Retinal pigment epithelial cell (primary cell): Measurements from ENCODE around the gene MAST1.

ENCODE experiments used
- DNase-seq: peaks from one replicate; pipeline ENCODE4 v3.0.0-alpha.2; 2010; ENCODE audit warnings: low read depth
- H3K4me3 ChIP-seq: 2 replicates; pipeline ENCODE4 v1.5.1; 2011; ENCODE audit warnings: mild to moderate bottlenecking, low read length, control low read depth, moderate library complexity
- TF ChIP-seq, protein P1 (sequence below): conservative IDR thresholded peaks from 2 replicates; pipeline ENCODE4 v1.5.1; 2011; ENCODE audit warnings: low read depth, low read length, control low read depth, inconsistent platforms

Gene MAST1

DNA sequence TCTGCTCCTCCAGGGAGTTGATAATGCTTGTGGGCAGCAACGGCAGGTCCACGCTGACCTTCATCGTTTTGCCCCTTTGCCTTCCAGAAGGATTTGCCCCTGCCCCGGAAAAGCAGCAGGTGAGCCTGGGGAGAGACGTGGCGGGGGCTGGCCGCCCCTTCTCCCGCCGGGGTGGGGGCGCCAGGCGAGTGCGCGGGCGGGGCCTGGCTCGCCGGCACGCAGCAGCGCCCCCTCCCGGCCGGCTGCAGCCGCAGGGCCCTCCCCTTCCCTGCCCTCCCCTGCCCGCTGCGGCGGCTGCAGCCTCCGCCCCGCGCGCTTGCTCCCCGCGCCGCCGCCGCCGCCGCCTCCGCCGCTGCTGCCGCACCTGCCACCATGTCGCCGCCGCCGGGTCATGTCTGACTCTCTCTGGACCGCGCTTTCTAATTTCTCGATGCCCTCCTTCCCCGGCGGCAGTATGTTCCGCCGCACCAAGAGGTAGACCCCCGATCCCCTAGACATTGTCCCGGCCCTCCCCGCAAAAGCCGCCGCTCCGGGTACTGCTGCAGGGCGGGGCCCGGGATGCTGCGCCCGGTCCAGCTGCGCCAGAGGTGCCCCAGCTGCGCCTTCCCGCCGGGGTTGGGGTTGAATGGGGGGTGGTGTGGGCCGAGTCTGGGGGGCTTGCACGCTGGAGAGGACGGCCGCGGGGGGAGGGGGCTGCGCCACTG, at the start of gene MAST1:
TSS of gene MAST1 (plus strand) at position 334 of the 704 bp plus-strand sequence. CDS start at position 392, 58 bp downstream.
- H3K4me3 ChIP-seq, result peak within 1 kb of the TSS; percentile 63
- DNase-seq, result no peak
- TF ChIP-seq, protein P1, sequence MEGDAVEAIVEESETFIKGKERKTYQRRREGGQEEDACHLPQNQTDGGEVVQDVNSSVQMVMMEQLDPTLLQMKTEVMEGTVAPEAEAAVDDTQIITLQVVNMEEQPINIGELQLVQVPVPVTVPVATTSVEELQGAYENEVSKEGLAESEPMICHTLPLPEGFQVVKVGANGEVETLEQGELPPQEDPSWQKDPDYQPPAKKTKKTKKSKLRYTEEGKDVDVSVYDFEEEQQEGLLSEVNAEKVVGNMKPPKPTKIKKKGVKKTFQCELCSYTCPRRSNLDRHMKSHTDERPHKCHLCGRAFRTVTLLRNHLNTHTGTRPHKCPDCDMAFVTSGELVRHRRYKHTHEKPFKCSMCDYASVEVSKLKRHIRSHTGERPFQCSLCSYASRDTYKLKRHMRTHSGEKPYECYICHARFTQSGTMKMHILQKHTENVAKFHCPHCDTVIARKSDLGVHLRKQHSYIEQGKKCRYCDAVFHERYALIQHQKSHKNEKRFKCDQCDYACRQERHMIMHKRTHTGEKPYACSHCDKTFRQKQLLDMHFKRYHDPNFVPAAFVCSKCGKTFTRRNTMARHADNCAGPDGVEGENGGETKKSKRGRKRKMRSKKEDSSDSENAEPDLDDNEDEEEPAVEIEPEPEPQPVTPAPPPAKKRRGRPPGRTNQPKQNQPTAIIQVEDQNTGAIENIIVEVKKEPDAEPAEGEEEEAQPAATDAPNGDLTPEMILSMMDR, result peak; percentile 33

GRCh38 chr19:12788682-12789097, 49.6 kb upstream of the MAST1 start:
- DNase-seq, result no peak
- TF ChIP-seq, protein P1, result no peak
- H3K4me3 ChIP-seq, result peak overlapping the region; percentile 19

- H3K4me3 ChIP-seq, result peak overlapping the region; percentile 38
- TF ChIP-seq, protein P1, result no peak
- DNase-seq, result no peak
These were observed 49.0 kb upstream of the MAST1 start for GRCh38 chr19:12789098-12789903.

DNA sequence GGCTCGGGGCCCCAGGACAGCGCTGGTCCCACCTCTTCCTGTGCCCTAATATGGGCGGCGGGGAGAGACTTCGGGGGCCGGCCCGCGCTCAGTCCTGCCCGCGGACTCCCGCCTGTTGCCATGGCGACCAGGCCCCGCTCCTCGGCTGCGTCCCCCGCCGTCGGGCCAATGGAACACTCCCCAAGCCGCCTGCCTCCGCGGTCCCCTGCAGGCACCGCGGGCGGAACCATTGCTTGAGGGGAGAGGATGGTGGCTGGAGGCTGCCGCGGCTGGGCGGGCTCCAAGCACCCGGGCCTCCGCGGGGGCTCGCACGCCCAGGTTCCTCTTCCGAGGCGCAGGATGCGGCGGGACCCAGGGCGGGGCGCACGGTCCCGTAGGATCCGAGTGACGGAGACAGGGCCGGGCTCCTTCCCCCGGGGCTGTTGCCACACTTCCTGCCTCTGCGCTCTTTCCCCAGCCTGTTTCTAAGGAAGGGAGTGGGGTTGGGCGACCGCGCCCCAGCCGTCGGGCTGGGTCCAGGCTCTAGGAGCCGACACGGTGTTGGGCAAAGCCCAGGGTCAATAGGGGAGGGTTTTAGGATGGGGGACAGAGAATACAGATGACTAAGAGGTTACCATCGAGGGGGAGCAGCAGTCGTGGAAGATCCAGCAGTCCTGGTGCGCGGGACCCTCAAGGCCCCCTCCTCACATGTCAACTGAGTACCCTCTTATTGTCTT, 48.3 kb upstream of the MAST1 start:
- TF ChIP-seq, protein P1, result no peak
- DNase-seq, result peak; percentile 77
- H3K4me3 ChIP-seq, result peak overlapping the region; percentile 38

GRCh38 chr19:12790628-12791344, 47.5 kb upstream of the MAST1 start:
- TF ChIP-seq, protein P1, result no peak
- DNase-seq, result no peak
- peak overlapping the region; percentile 76 for H3K4me3 ChIP-seq

GRCh38 chr19:12791345-12792050, 46.8 kb upstream of the MAST1 start, which contains the start of gene JUNB:
Gene JUNB (plus strand): TSS chr19:12791486. CDS start chr19:12791772, 286 bp downstream.
- H3K4me3 ChIP-seq, result peak within 1 kb of the TSS; percentile 76
- TF ChIP-seq, protein P1, result no peak
- peak; percentile 81 for DNase-seq
